B cell (primary cell): ENCODE measurements around the gene ABCA4. TPM values are rescaled to one million over a fixed set of nuclear protein-coding genes. Genes with fewer than 3 reads are reported as not detected.

Experiments used
- ATAC-seq: fragments of 200-7000 bp; cut with Tn5 transposase; one replicate; pipeline ENCODE4 v1.10.0; 2021; ENCODE audit warnings: low read depth, mild to moderate bottlenecking, moderate number of reproducible peaks, moderate library complexity
- CTCF ChIA-PET: fragments of 350-600 bp; sonication (Branson Sonifier 250); formaldehyde crosslinking; loops from one replicate; lab custom pipeline; 2021; ENCODE audit warnings: antibody characterized with exemption, inconsistent platforms; lab: Charles Lee
- POLR2A ChIA-PET: fragments of 350-600 bp; sonication (Branson Sonifier 250); formaldehyde crosslinking; loops from one replicate; lab custom pipeline; 2021; ENCODE audit warnings: antibody characterized with exemption; lab: Charles Lee
- DNase-seq: peaks from one replicate; pipeline ENCODE4 v3.0.0; 2013
- H2AFZ ChIP-seq: 2 replicates; pipeline ENCODE4 v1.6.1; 2012; ENCODE audit warnings: mild to moderate bottlenecking, low read depth, low read length; ENCODE audit not compliant: insufficient read depth, poor library complexity, severe bottlenecking
- H3K27ac ChIP-seq, 2 donors: 1 replicate in 1 of 2; 2 replicates in 1 of 2; pipeline ENCODE4 v1.5.1; 2012 to 2013; ENCODE audit warnings: low read length in 2 of 2, mild to moderate bottlenecking in 2 of 2, moderate library complexity in 1 of 2
- H3K27me3 ChIP-seq, 4 experiments: fragments of 200-600 bp in 1 of 4; sonication (generic) in 1 of 4; replicated peaks in 1 of 4; 1 replicate in 2 of 4; 2 replicates in 2 of 4; pipeline versions ENCODE4 v1.6.1 to v1.7.0; 2013 to 2016; ENCODE audit warnings: low read length in 3 of 4, mild to moderate bottlenecking in 2 of 4, mixed read lengths in 1 of 4, moderate library complexity in 1 of 4; ENCODE audit not compliant: insufficient read depth in 4 of 4, control insufficient read depth in 3 of 4; ENCODE audit errors: control extremely low read depth in 1 of 4
- H3K36me3 ChIP-seq, 2 experiments: replicated peaks in 1 of 2; 1 replicate in 1 of 2; 2 replicates in 1 of 2; pipeline versions ENCODE4 v1.6.1 to v1.7.1; 2013; ENCODE audit warnings: low read length in 1 of 2; ENCODE audit not compliant: insufficient read depth in 2 of 2, control insufficient read depth in 1 of 2; ENCODE audit errors: control extremely low read depth in 1 of 2, extremely low read depth in 1 of 2
- H3K4me1 ChIP-seq, 2 donors: fragments of 200-600 bp in 1 of 2; sonication (generic) in 1 of 2; 1 replicate in 1 of 2; 2 replicates in 1 of 2; pipeline versions ENCODE4 v1.5.1 to v1.6.1; 2013 to 2017; ENCODE audit warnings: low read length in 2 of 2; ENCODE audit not compliant: control insufficient read depth in 2 of 2, insufficient read depth in 2 of 2
- H3K4me2 ChIP-seq: replicated peaks from 2 replicates; pipeline ENCODE3; 2012; ENCODE audit warnings: mild to moderate bottlenecking, low read depth, low read length; ENCODE audit not compliant: poor library complexity, severe bottlenecking
- H3K4me3 ChIP-seq, 5 experiments: fragments of 200-600 bp in 1 of 5; sonication (generic) in 1 of 5; 1 replicate in 3 of 5; 2 replicates in 2 of 5; pipeline versions ENCODE4 v1.5.1 to v1.7.0; 2011 to 2016; ENCODE audit warnings: low read length in 4 of 5, mild to moderate bottlenecking in 4 of 5, low read depth in 2 of 5, control low read depth in 1 of 5, moderate library complexity in 1 of 5; ENCODE audit not compliant: insufficient read depth in 1 of 5; ENCODE audit errors: control extremely low read depth in 1 of 5, extremely low read depth in 1 of 5
- H3K79me2 ChIP-seq: fragments of 200-600 bp; sonication (generic); one replicate; pipeline ENCODE4 v1.6.0; 2016; ENCODE audit warnings: low read length; ENCODE audit not compliant: control insufficient read depth, insufficient read depth
- H3K9ac ChIP-seq: fragments of 200-600 bp; sonication (generic); 2 replicates; pipeline ENCODE4 v1.6.1; 2017; ENCODE audit warnings: mild to moderate bottlenecking, low read length, moderate library complexity
- H3K9me3 ChIP-seq, 3 donors: one replicate each; pipeline versions ENCODE4 v1.6.1 to v1.7.1; 2013; ENCODE audit warnings: low read length in 2 of 3; ENCODE audit not compliant: control insufficient read depth in 2 of 3, insufficient read depth in 1 of 3; ENCODE audit errors: control extremely low read depth in 1 of 3
- H4K20me1 ChIP-seq: 2 replicates; pipeline ENCODE4 v1.6.0; 2012; ENCODE audit warnings: mild to moderate bottlenecking, low read length; ENCODE audit not compliant: insufficient read depth, control insufficient read depth, poor library complexity, severe bottlenecking
- H3K27ac Mint-ChIP-seq: one replicate; pipeline ENCODE4 v1.8.0; 2021; ENCODE audit warnings: mixed read lengths
- H3K27me3 Mint-ChIP-seq: one replicate; pipeline ENCODE4 v1.8.0; 2021; ENCODE audit warnings: mixed read lengths
- H3K4me1 Mint-ChIP-seq: one replicate; pipeline ENCODE4 v1.8.0; 2021; ENCODE audit warnings: mixed read lengths
- H3K4me3 Mint-ChIP-seq: one replicate; pipeline ENCODE4 v1.8.0; 2021; ENCODE audit warnings: mixed read lengths
- H3K9me3 Mint-ChIP-seq: one replicate; pipeline ENCODE4 v1.8.0; 2022; ENCODE audit warnings: mixed read lengths; ENCODE audit not compliant: insufficient read depth
- EZH2 ChIP-seq: IDR thresholded peaks from 2 replicates; pipeline ENCODE4 v1.6.1; 2012; ENCODE audit warnings: borderline replicate concordance, low read depth, mild to moderate bottlenecking, moderate library complexity, low read length; ENCODE audit not compliant: insufficient read depth, poor library complexity, severe bottlenecking
- WGBS: methylation state at CpG from one replicate; pipeline ENCODE4 v1.1.5; 2013; ENCODE audit warnings: missing lambda C conversion rate; ENCODE audit not compliant: insufficient coverage; 5-methylcytosine and 5-hydroxymethylcytosine counted together
- intact Hi-C: fragments of 100-400 bp; cut with micrococcal nuclease; formaldehyde crosslinking; loops from one replicate; pipeline ENCODE4 v1.10.0; 2022
- polyA plus RNA-seq: library from polyadenylated mRNA; depleted of rRNA; stranded (reverse); fragments of >200 nt; gene quantifications from 2 replicates; pipeline ENCODE4 v1.2.3, GENCODE V29; 2012
- total RNA-seq, 2 donors: library from RNA; stranded (reverse); fragments of 120-200 nt in 1 of 2; gene quantifications; 1 replicate in 1 of 2; 2 replicates in 1 of 2; pipeline versions ENCODE4 v1.2.3 to v1.2.4, GENCODE V29; 2013 to 2022
- TF ChIP-seq, protein P1 (sequence below): fragments of 200-600 bp; IDR thresholded peaks from one replicate; pipeline ENCODE4 v1.8.0; 2022; ENCODE audit warnings: antibody characterized with exemption, mild to moderate bottlenecking

ABCA4 gene
- total and polyA plus RNA-seq, 2 donors (not counting 1 experiment from before 2014, with no cell fraction given), result not detected

DNA sequence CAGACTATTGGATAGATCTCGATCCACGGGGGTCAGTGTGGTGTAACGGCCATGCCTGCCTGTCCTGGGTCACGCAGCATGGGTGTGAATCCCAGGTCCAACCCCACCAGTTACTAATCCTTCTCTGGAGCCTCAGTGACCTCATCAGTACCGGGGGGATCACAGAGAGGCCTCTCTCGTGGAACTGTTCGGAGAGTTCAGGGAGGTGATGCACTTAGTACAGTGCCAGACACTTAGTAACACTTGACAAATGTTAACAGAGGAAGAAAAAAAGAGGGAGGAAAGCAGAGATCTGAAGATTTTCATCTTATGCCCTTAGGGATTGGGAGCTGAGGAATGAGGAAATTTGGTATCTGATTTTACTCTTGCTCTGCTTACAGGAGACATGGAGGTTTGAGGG is 2.9 kb downstream of the ABCA4 start:
- no peaks in the 10 kb centered on the region for H3K9me3 ChIP-seq
- intact Hi-C loops, result no loop called here
- H3K4me1 ChIP-seq, result no peaks in the 10 kb centered on the region
- H3K79me2 ChIP-seq, result no peaks in the 10 kb centered on the region
- Mint-ChIP-seq H3K9me3 (no peaks in the 10 kb centered on the region), H3K4me3 (no peak overlapping the region), H3K27ac (no peak overlapping the region), H3K27me3 (peaks cover 22% of the 10 kb centered on the region), H3K4me1 (no peaks in the 10 kb centered on the region)
- DNase-seq, result no peak
- no peak overlapping the region for H2AFZ ChIP-seq
- CTCF ChIA-PET, result no interaction called here
- ATAC-seq, result no peak
- no peaks in the 10 kb centered on the region for H3K27me3 ChIP-seq
- no peaks in the 10 kb centered on the region for H4K20me1 ChIP-seq
- H3K27ac ChIP-seq, result no peak overlapping the region
- no peak overlapping the region for H3K4me3 ChIP-seq
- 91% methylated on average over 7 of the region's 7 CpGs for WGBS
- H3K4me2 ChIP-seq, result no peak overlapping the region
- no peaks in the 10 kb centered on the region for H3K36me3 ChIP-seq
- no peak for TF ChIP-seq EZH2
- TF ChIP-seq, protein P1, sequence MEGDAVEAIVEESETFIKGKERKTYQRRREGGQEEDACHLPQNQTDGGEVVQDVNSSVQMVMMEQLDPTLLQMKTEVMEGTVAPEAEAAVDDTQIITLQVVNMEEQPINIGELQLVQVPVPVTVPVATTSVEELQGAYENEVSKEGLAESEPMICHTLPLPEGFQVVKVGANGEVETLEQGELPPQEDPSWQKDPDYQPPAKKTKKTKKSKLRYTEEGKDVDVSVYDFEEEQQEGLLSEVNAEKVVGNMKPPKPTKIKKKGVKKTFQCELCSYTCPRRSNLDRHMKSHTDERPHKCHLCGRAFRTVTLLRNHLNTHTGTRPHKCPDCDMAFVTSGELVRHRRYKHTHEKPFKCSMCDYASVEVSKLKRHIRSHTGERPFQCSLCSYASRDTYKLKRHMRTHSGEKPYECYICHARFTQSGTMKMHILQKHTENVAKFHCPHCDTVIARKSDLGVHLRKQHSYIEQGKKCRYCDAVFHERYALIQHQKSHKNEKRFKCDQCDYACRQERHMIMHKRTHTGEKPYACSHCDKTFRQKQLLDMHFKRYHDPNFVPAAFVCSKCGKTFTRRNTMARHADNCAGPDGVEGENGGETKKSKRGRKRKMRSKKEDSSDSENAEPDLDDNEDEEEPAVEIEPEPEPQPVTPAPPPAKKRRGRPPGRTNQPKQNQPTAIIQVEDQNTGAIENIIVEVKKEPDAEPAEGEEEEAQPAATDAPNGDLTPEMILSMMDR, result no peak
- POLR2A ChIA-PET, result no interaction called here
- H3K9ac ChIP-seq, result no peak overlapping the region

DNA sequence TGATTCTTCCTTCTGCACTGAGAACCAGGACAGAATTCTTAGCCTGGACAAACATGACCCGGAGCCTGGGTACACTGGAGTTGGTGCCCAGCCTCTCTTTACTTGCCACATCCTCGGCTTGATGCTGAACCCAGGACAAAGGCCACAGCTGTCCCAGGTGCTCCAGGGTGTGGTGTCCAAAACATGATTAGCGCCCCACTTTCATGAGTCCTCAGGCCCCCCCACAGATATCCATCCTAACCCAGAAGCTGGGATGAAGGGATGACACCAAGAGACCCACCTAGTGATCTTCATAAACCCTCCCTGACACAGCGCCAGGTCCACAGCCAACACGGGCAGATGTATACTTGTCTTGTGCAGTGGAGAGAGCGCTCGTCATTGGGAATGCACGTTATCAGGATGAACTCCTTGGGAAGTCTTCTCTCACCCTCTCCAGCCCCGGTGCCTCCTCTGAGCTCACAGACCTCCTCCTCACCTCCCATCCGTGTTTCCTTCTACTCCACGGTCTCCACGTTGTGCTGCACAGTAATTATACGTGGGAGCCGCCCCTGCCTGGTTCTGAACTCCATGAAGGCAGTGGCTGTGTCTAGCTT is 3.6 kb downstream of the ABCA4 start:
- Histone ChIP-seq H3K9me3 (no peaks in the 10 kb centered on the region), H3K79me2 (no peaks in the 10 kb centered on the region), H3K9ac (no peak overlapping the region), H3K36me3 (no peaks in the 10 kb centered on the region), H3K4me3 (no peak overlapping the region), H3K27me3 (no peaks in the 10 kb centered on the region), H2AFZ (no peak overlapping the region), H3K4me1 (no peaks in the 10 kb centered on the region), H3K4me2 (no peak overlapping the region), H4K20me1 (no peaks in the 10 kb centered on the region), H3K27ac (no peak overlapping the region)
- H3K4me3 Mint-ChIP-seq, result no peak overlapping the region
- no peaks in the 10 kb centered on the region for H3K9me3 Mint-ChIP-seq
- CTCF ChIA-PET, result no interaction called here
- H3K4me1 Mint-ChIP-seq, result no peaks in the 10 kb centered on the region
- H3K27ac Mint-ChIP-seq, result no peak overlapping the region
- TF ChIP-seq, protein P1, result no peak
- TF ChIP-seq EZH2, result no peak
- intact Hi-C loops, result no loop called here
- ATAC-seq, result no peak
- WGBS, result 96% methylated on average over 14 of the region's 14 CpGs
- peaks cover 22% of the 10 kb centered on the region for H3K27me3 Mint-ChIP-seq
- DNase-seq, result no peak
- POLR2A ChIA-PET, result no interaction called here
